PFSK-1 (cell line): ENCODE data around the gene POU2F1.

Source experiments
- FOXP2 ChIP-seq: optimal IDR thresholded peaks from 2 replicates; pipeline ENCODE3; 2011; ENCODE audit warnings: borderline replicate concordance, control low read depth, inconsistent platforms; ENCODE audit not compliant: insufficient read depth; ENCODE audit errors: extremely low read length, extremely low read depth
- POLR2AphosphoS5 ChIP-seq: IDR thresholded peaks from 2 replicates; pipeline ENCODE4 v1.6.1; 2012; ENCODE audit warnings: low read depth, mild to moderate bottlenecking, control low read depth, low read length, moderate library complexity
- REST ChIP-seq, 2 experiments: IDR thresholded peaks; 2 replicates each; pipeline versions ENCODE4 v1.6.1 to v1.8.0; 2011 to 2012; ENCODE audit warnings: low read depth in 2 of 2, low read length in 2 of 2, control low read depth in 1 of 2, inconsistent platforms in 1 of 2, mild to moderate bottlenecking in 1 of 2, moderate library complexity in 1 of 2; ENCODE audit not compliant: insufficient read depth in 1 of 2

GRCh38 chr1:167404908-167405307, 184.2 kb downstream of the POU2F1 start:
- TF ChIP-seq REST (IDR thresholded peaks at IDR 0.05; ENCODE audit: insufficient read depth in 1 of 2, low read depth in 2 of 2, low read length in 2 of 2) (no peak), FOXP2 (no peak), POLR2AphosphoS5 (no peak)
